ENCODE data around the gene HEPACAM.

The HEPACAM gene

DNA sequence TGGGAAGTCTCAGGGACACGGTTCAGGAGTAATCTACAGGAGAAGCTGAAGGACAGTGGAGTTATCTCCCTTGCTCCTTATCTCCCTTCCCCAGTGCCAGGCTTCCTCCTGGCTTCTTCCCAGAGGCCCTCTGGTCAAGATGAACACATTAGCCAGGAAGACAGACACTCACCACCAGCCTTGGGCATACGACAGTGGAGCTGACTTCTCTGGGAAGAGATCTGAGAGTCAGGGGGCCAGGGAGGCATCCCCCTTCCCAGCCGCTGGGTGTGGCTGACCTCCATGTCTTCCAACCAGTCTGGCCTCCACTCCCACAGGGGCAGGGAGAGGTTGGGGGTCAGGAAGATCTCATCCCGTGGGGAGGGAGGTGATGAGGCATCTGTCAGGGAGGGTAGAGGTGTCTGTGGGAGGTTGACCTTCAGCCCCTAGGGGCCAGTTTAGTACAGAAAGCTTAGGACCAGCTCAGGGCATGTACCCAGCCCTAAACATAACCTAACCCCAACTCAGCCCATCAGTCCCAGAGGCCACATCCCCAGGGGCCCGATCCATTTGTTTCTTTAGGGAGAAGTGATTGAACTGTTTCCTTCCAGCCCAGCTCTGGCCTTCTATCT lies 50.9 kb downstream of the HEPACAM start:
- Histone ChIP-seq H3K36me3 (ENCODE audit: control insufficient read depth, low read length) (no peaks in the 10 kb centered on the region), H4K20me1 (ENCODE audit: control insufficient read depth, insufficient read depth, low read depth, low read length) (no peaks in the 10 kb centered on the region), H3F3A (ENCODE audit: control insufficient read depth, insufficient read depth) (no peaks in the 10 kb centered on the region), H3K4me3 (ENCODE audit: low read length) (no peak overlapping the region), H3K79me2 (ENCODE audit: control insufficient read depth, low read length) (no peaks in the 10 kb centered on the region), H3K9me3 (ENCODE audit: control insufficient read depth, insufficient read depth, low read length) (no peaks in the 10 kb centered on the region), H3K4me1 (ENCODE audit: control insufficient read depth, low read length) (peaks cover 6% of the 10 kb centered on the region), H3K27me3 (ENCODE audit: control insufficient read depth, low read length) (peaks cover 17% of the 10 kb centered on the region), H3K9me2 (replicated peaks; ENCODE audit: control insufficient read depth, low read length) (no peaks in the 10 kb centered on the region), H3K27ac (ENCODE audit: low read depth, low read length) (no peak overlapping the region), H3K4me2 (ENCODE audit: low read length) (no peak overlapping the region)
- TF ChIP-seq EZH2phosphoT487 (IDR thresholded peaks at IDR 0.05; ENCODE audit: borderline replicate concordance, low read length) (no peak), CTCF (IDR thresholded peaks at IDR 0.05; ENCODE audit: low read depth, low read length, poor library complexity, severe bottlenecking) (no peak)

- Histone ChIP-seq H3K27me3 (ENCODE audit: control insufficient read depth, low read length) (peaks cover 17% of the 10 kb centered on the region), H3K4me1 (ENCODE audit: control insufficient read depth, low read length) (peaks cover 6% of the 10 kb centered on the region), H3K4me3 (ENCODE audit: low read length) (no peak overlapping the region), H3F3A (ENCODE audit: control insufficient read depth, insufficient read depth) (no peaks in the 10 kb centered on the region), H4K20me1 (ENCODE audit: control insufficient read depth, insufficient read depth, low read depth, low read length) (no peaks in the 10 kb centered on the region), H3K4me2 (ENCODE audit: low read length) (no peak overlapping the region), H3K9me2 (replicated peaks; ENCODE audit: control insufficient read depth, low read length) (no peaks in the 10 kb centered on the region), H3K36me3 (ENCODE audit: control insufficient read depth, low read length) (no peaks in the 10 kb centered on the region), H3K79me2 (ENCODE audit: control insufficient read depth, low read length) (no peaks in the 10 kb centered on the region), H3K27ac (ENCODE audit: low read depth, low read length) (no peak overlapping the region), H3K9me3 (ENCODE audit: control insufficient read depth, insufficient read depth, low read length) (no peaks in the 10 kb centered on the region)
- no peak for TF ChIP-seq EZH2phosphoT487 (IDR thresholded peaks at IDR 0.05; ENCODE audit: borderline replicate concordance, low read length)
- TF ChIP-seq CTCF (IDR thresholded peaks at IDR 0.05; ENCODE audit: low read depth, low read length, poor library complexity, severe bottlenecking) = no peak
Measured at GRCh38 chr11:124884340-124884739, 51.5 kb downstream of the HEPACAM start.

GRCh38 chr11:124882339-124883071 lies 53.3 kb downstream of the HEPACAM start:
- Histone ChIP-seq H3K9me2 (replicated peaks; ENCODE audit: control insufficient read depth, low read length) (no peaks in the 10 kb centered on the region), H3F3A (ENCODE audit: control insufficient read depth, insufficient read depth) (no peaks in the 10 kb centered on the region), H3K9me3 (ENCODE audit: control insufficient read depth, insufficient read depth, low read length) (no peaks in the 10 kb centered on the region), H3K27me3 (ENCODE audit: control insufficient read depth, low read length) (peaks cover 14% of the 10 kb centered on the region), H3K36me3 (ENCODE audit: control insufficient read depth, low read length) (no peaks in the 10 kb centered on the region), H3K4me3 (ENCODE audit: low read length) (no peak overlapping the region), H3K27ac (ENCODE audit: low read depth, low read length) (no peak overlapping the region), H3K4me2 (ENCODE audit: low read length) (no peak overlapping the region), H3K4me1 (ENCODE audit: control insufficient read depth, low read length) (peaks cover 6% of the 10 kb centered on the region), H3K79me2 (ENCODE audit: control insufficient read depth, low read length) (no peaks in the 10 kb centered on the region), H4K20me1 (ENCODE audit: control insufficient read depth, insufficient read depth, low read depth, low read length) (no peaks in the 10 kb centered on the region)
- TF ChIP-seq EZH2phosphoT487 (IDR thresholded peaks at IDR 0.05; ENCODE audit: borderline replicate concordance, low read length) = no peak
- no peak for TF ChIP-seq CTCF (IDR thresholded peaks at IDR 0.05; ENCODE audit: low read depth, low read length, poor library complexity, severe bottlenecking)
